Rectal smooth muscle tissue (tissue), 1 donor: ENCODE results near the gene KDM8.
A peak's percentile ranks its signal among the peaks of the same experiment; 100 is the strongest.

ENCODE experiments used
- H3K27ac ChIP-seq: one replicate; pipeline ENCODE4 v1.7.0; 2013; ENCODE audit warnings: low read depth, low read length, inconsistent platforms
- H3K27me3 ChIP-seq: one replicate; pipeline ENCODE4 v1.7.0; 2013; ENCODE audit warnings: low read length; ENCODE audit not compliant: control insufficient read depth, insufficient read depth
- H3K36me3 ChIP-seq: one replicate; pipeline ENCODE4 v1.7.0; 2013; ENCODE audit warnings: low read length; ENCODE audit not compliant: control insufficient read depth, insufficient read depth
- H3K4me1 ChIP-seq: one replicate; pipeline ENCODE4 v1.7.0; 2013; ENCODE audit warnings: low read length; ENCODE audit not compliant: control insufficient read depth, insufficient read depth
- H3K4me3 ChIP-seq: one replicate; pipeline ENCODE4 v1.7.0; 2013; ENCODE audit warnings: low read length
- H3K9ac ChIP-seq: one replicate; pipeline ENCODE4 v1.7.0; 2013; ENCODE audit warnings: low read length

KDM8 gene

DNA sequence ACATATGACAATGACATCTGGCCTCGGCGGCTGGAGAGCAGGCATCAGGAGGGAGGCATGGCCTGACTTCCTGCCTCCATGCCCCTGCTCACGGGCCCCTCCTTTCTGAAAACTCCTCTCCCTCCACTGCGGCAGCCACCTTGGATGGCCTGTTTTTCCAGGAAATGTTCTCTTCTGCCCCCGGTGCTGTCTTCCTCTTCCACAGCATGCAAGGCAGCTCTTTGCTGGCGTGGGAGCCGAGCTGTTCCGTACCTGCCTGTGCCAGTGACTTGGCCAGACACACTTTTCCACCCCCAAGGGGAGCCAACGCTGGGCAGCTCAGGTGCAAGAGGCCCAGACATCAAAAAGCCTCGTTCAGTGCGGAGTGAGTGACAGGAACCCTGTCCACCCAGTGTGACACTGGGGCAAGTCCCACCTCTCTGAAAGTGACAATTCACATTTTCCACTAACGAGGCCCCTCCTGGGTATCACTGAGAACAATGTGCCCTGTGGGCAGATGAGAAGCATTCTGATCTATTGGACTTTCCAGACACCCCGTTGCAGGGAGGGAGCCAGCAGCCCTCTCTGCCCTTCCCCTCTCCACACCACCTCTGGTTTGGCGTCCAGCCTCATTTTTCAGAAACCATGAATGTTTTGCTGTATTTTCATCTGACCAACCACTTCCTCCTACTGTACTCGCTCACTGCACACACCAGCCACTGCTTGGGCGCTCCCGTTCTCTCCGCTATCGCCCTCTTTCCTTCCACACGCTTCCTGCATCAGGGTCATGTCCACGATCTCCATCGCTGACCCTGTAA, 34.1 kb downstream of the KDM8 start:
- Histone ChIP-seq H3K4me3 (no peak overlapping the region), H3K27me3 (no peaks in the 10 kb centered on the region), H3K9ac (no peak overlapping the region), H3K27ac (no peak overlapping the region), H3K36me3 (no peaks in the 10 kb centered on the region), H3K4me1 (peaks cover 12% of the 10 kb centered on the region)

GRCh38 chr16:27238016-27238587, 34.8 kb downstream of the KDM8 start:
- H3K4me3 ChIP-seq, result no peak overlapping the region
- no peaks in the 10 kb centered on the region for H3K36me3 ChIP-seq
- H3K4me1 ChIP-seq, result peaks cover 15% of the 10 kb centered on the region
- no peak overlapping the region for H3K9ac ChIP-seq
- H3K27me3 ChIP-seq, result no peaks in the 10 kb centered on the region
- no peak overlapping the region for H3K27ac ChIP-seq

DNA sequence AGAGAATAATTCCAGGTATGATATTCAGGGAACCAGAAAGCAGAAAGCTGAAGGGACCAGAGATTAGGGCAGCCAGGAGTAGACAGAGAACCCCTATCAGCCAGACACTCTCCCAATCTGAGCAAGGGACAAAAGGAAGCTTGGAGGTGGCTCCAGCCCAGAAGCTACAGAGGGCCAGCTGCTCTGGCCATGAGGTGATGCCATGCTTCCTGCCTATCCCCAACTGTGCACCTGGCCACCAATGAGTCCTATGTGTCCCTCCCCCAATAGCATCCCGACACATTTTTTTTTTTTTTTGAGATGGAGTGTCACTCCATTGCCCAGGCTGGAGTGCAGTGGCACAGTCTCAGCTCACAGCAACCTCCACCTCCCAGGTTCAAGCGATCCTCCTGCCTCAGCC, 35.3 kb downstream of the KDM8 start:
- Histone ChIP-seq H3K27me3 (no peaks in the 10 kb centered on the region), H3K36me3 (no peaks in the 10 kb centered on the region), H3K9ac (no peak overlapping the region), H3K4me3 (no peak overlapping the region), H3K4me1 (peaks cover 19% of the 10 kb centered on the region), H3K27ac (no peak overlapping the region)

DNA sequence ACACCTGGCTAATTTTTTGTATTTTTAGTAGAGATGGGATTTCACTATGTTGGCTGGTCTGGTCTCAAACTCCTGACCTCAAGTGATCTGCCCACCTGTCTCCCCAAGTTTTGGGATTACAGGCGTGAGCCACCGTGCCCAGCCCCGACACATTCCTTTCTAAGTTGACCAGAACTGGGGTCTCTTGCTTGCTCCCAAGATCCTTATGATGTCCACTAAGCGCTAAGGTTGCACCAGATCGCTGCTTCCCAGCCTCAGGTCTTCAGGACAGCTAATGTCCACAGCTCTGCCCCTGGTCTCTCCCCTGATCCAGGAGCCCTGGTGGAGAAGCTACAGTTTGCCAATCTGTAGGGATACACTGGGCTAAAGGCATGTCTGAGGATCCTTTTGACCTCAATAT, 35.7 kb downstream of the KDM8 start:
- no peaks in the 10 kb centered on the region for H3K27me3 ChIP-seq
- no peak overlapping the region for H3K9ac ChIP-seq
- H3K36me3 ChIP-seq, result no peaks in the 10 kb centered on the region
- H3K4me1 ChIP-seq, result peaks cover 21% of the 10 kb centered on the region
- no peak overlapping the region for H3K27ac ChIP-seq
- H3K4me3 ChIP-seq, result no peak overlapping the region

GRCh38 chr16:27239906-27240655, 36.8 kb downstream of the KDM8 start:
- peaks cover 26% of the 10 kb centered on the region for H3K4me1 ChIP-seq
- no peak overlapping the region for H3K9ac ChIP-seq
- H3K36me3 ChIP-seq, result no peaks in the 10 kb centered on the region
- no peak overlapping the region for H3K27ac ChIP-seq
- H3K4me3 ChIP-seq, result no peak overlapping the region
- no peaks in the 10 kb centered on the region for H3K27me3 ChIP-seq

- peaks cover 28% of the 10 kb centered on the region for H3K4me1 ChIP-seq
- no peak overlapping the region for H3K9ac ChIP-seq
- H3K4me3 ChIP-seq, result no peak overlapping the region
- H3K27me3 ChIP-seq, result no peaks in the 10 kb centered on the region
- H3K36me3 ChIP-seq, result no peaks in the 10 kb centered on the region
- H3K27ac ChIP-seq, result peak overlapping the region; percentile 79
These were observed 37.7 kb downstream of the KDM8 start for GRCh38 chr16:27240948-27241531.

DNA sequence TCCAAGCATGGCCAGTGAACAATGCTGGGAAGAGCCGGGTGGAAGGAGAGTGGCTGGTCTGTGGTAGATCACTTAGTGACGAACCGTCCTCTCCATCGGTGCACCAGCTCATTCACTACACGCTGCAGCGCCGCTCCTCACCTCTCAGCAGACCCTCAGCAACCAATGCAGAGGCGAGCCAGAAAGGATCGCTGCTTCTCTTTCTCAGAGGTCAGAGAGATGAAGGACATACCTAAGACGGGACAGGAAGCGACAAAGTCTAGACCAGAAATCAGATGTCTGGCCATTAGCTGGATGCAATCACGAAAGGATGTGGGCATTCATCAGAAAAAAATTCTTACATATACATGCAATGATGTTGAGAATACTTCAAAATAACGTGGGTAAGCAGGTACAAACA, 38.3 kb downstream of the KDM8 start:
- Histone ChIP-seq H3K27ac (peak overlapping the region; percentile 79), H3K9ac (no peak overlapping the region)

DNA sequence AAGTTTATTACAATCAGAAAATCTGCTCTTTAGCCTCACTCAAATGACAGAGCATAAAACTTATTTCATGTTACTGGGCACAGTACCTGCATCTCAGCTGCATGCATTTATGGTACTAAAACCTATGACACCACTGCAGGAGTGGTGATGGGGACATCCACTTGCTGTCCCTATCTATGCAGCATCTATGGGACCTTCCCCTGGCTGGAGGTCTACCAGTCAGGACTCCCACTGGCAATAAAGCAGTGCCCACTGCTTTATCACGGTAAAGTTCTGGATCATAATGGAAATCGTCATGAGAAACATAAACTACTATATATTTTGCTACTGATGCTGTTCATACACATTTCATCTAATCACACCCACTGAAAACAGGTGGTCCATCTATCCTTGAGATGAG, 39.1 kb downstream of the KDM8 start:
- peak overlapping the region; percentile 5 for H3K4me3 ChIP-seq
- peaks cover 28% of the 10 kb centered on the region for H3K4me1 ChIP-seq
- H3K27ac ChIP-seq, result peak overlapping the region; percentile 79
- H3K9ac ChIP-seq, result no peak overlapping the region
- H3K27me3 ChIP-seq, result no peaks in the 10 kb centered on the region
- no peaks in the 10 kb centered on the region for H3K36me3 ChIP-seq

More for the DNA sequence above, 38.3 kb downstream of the KDM8 start:
- Histone ChIP-seq H3K27me3 (no peaks in the 10 kb centered on the region), H3K4me3 (no peak overlapping the region), H3K4me1 (peaks cover 28% of the 10 kb centered on the region), H3K36me3 (no peaks in the 10 kb centered on the region)

DNA sequence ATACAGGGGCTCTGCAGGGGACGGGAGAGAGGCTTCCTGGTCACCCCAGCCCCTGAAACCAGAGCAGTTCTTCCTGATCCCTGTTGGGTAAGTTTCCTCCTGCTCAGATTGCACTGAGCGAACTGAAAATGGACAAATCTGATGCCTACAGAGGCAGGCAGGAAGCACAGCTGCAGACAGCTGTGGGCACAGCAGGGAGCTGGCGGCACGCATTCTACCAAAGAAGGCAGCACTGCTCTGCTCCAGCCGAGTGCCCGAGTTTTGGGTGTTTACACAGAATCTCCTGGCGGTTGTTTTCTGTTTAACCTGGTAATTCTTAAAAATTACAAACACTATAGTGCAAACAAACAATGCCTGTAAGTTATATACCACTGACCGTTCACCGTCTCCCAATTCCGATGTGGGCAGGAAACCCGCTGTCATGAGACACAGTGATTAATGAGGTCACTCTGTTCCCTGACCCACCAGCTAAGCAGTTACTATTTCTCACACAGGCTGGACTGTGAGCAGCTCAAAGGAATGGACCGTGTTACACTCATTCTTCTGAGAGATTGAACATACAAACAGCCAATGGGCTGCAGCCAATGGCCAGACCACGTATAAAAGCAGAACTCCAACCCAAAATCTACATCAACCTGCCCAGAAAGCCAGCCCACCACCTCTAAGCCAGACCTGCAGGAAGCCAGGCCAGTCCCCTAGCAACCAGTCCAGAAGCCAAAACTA, 39.7 kb downstream of the KDM8 start:
- H3K4me1 ChIP-seq, result peaks cover 28% of the 10 kb centered on the region
- peak overlapping the region; percentile 79 for H3K27ac ChIP-seq
- no peaks in the 10 kb centered on the region for H3K27me3 ChIP-seq
- peak overlapping the region; percentile 5 for H3K4me3 ChIP-seq
- H3K9ac ChIP-seq, result no peak overlapping the region
- H3K36me3 ChIP-seq, result no peaks in the 10 kb centered on the region

DNA sequence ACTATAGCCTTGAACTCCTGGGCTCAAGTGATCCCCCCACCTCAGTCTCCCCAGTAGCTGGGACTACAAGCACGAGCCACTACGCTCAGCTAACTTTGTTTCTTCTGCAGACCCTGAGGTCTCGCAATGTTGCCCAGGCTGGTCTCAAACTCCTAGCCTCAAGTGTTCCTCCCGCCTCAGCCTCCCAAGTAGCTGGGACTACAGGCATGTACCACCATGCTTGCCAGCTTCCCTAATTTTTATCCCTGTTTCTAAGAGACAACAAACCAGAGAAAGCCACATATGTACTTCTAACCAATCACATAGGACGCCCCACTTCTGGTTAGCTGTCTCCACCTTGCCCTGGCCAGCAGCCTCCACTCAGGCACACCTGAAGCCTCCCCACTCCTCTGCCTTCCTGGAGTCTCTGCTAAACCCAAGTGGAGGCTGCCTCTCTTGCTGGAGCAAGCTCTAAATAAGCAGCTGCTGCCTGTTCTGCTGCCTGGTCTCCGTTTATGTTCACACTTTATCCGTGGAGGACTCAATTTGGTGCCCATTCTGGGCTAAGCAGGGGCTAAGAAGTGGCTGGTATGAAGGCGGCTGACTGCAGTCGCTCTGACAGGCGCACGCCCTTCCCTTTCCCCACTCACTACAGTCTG, 40.5 kb downstream of the KDM8 start:
- Histone ChIP-seq H3K36me3 (no peaks in the 10 kb centered on the region), H3K9ac (no peak overlapping the region), H3K27me3 (no peaks in the 10 kb centered on the region), H3K4me3 (no peak overlapping the region), H3K27ac (peak overlapping the region; percentile 79), H3K4me1 (peaks cover 28% of the 10 kb centered on the region)

DNA sequence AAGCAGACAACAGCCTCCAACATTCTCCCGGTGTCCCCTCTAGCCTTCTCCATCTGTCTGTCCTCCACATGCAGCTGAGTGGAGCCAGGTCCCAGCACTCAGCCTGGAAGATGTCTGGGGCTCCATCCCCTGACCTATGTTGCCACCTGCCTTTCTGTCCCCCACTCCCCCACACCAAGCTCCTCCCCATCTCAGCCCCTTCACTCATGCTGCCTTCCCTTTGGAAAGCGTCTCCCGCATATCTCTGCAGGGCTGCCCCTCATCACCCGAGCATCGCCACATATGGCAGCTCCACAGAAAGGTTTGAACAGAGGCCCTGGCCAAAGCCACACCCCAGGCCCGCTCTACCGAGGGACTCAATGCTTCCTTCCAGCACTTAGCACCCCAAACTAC, 41.0 kb downstream of the KDM8 start:
- no peak overlapping the region for H3K9ac ChIP-seq
- no peaks in the 10 kb centered on the region for H3K36me3 ChIP-seq
- peak overlapping the region; percentile 79 for H3K27ac ChIP-seq
- no peak overlapping the region for H3K4me3 ChIP-seq
- peaks cover 28% of the 10 kb centered on the region for H3K4me1 ChIP-seq
- H3K27me3 ChIP-seq, result no peaks in the 10 kb centered on the region
